SJSA1 (cell line): Measurements from ENCODE around the gene OPRL1. TPM values are rescaled to one million over a fixed set of nuclear protein-coding genes. Genes with fewer than 3 reads are reported as not detected.

Experiments used
- DNase-seq, 2 experiments: peaks; one replicate each; pipeline ENCODE4 v3.0.0-alpha.2; 2015 to 2020; ENCODE audit warnings: low spot score in 2 of 2, low read depth in 1 of 2
- H3K27ac ChIP-seq: fragments of 250-450 bp; sonication (Bioruptor Pico); 2 replicates; pipeline ENCODE4 v1.5.1; 2020; ENCODE audit warnings: mild to moderate bottlenecking, moderate library complexity
- H3K27me3 ChIP-seq: fragments of 250-450 bp; sonication (Bioruptor Pico); replicated peaks from 2 replicates; pipeline ENCODE4 v1.5.1; 2020; ENCODE audit warnings: mild to moderate bottlenecking, moderate library complexity
- H3K36me3 ChIP-seq: fragments of 250-450 bp; sonication (Bioruptor Pico); 2 replicates; pipeline ENCODE4 v1.5.1; 2020; ENCODE audit warnings: mild to moderate bottlenecking
- H3K4me1 ChIP-seq: fragments of 250-450 bp; sonication (Bioruptor Pico); replicated peaks from 2 replicates; pipeline ENCODE4 v1.6.1; 2021; ENCODE audit warnings: mild to moderate bottlenecking
- H3K4me3 ChIP-seq: fragments of 250-450 bp; sonication (Bioruptor Pico); 2 replicates; pipeline ENCODE4 v1.5.1; 2020; ENCODE audit warnings: mild to moderate bottlenecking
- H3K9me3 ChIP-seq: fragments of 250-450 bp; sonication (Bioruptor Pico); replicated peaks from 2 replicates; pipeline ENCODE4 v1.5.1; 2020; ENCODE audit warnings: mild to moderate bottlenecking
- total RNA-seq: library from RNA; depleted of rRNA; stranded (reverse); fragments of >200 nt; shearing (Covaris generic); gene quantifications from 2 replicates; pipeline ENCODE4 v1.2.3, GENCODE V29; 2014

OPRL1 gene
- total RNA-seq, 1 experiment from 2014 or later, result 0.16 TPM

DNA sequence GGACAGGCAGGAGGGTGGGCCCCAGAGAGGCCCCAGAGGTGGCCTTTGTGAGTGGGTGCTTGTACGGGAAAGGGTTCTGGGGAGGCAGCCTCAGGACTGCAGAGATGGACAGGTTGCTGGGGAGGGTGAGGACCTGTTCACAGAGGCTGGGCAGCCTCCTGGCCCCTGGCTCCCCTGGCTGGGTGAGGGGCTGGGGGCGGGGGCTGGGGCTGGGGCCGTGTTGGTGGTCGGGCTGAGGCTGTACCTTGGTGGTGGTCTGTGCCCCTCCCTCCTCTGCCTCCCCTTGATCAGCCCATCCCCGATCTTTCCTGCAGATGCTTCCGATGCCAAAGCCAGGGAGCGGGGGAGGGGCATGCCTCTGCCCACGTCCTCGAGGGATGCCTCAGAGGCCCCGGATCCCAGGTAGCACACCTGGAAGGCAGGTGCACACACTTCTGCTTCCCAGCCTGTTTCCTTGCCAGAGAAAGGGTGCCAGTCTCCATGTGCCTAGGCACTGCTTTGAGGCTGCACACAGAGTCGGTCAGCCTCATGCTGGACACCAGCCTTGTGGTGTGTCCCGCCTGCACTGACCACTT, 12.1 kb upstream of the OPRL1 start:
- Histone ChIP-seq H3K4me3 (no peak overlapping the region), H3K4me1 (peaks cover 77% of the 10 kb centered on the region), H3K27me3 (no peaks in the 10 kb centered on the region), H3K36me3 (peaks cover 74% of the 10 kb centered on the region), H3K27ac (no peak overlapping the region), H3K9me3 (no peaks in the 10 kb centered on the region)
- DNase-seq, result no peak

DNA sequence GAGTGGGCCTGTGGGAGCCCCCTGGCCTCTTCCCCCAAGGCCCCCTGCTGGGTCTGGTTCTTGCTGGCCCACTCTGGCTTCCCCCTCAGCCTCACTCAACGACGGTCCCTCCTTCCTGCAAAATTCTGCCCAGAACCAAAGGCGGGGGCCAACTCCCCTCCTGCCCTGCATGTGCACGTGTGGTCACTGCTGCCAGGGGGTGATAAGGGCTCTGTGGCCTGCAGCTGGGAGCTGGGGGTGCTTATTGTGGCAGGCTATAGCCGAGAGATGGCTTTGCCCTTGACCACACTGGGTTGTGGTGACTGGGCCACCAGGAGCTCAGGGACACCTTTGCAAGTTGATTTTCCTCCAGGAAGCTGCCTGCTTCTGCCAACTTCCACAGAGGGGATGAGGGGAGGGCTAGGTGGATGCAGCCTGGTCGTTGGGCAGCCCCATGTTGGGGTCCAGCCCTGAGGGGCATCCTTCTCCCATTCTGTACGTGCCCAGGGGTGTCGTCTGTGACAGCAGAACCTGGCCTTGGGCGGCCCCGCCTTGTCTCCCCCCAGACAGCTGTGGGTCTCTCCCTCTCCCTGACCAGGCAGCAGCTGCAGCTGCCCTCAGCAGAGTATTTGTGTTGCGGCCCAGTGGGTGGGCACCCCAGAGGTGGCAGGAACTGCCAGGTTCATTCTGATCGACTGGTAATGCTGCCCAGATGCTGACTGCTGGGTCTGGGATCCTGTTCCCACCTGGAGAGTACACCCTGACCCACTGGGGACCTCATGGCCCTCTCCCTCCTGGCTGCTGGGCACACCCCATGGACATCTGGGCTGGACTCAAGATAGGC, 11.3 kb upstream of the OPRL1 start:
- Histone ChIP-seq H3K27me3 (no peaks in the 10 kb centered on the region), H3K36me3 (peaks cover 74% of the 10 kb centered on the region), H3K9me3 (no peaks in the 10 kb centered on the region), H3K27ac (no peak overlapping the region), H3K4me1 (peaks cover 69% of the 10 kb centered on the region), H3K4me3 (no peak overlapping the region)
- DNase-seq, result no peak

DNA sequence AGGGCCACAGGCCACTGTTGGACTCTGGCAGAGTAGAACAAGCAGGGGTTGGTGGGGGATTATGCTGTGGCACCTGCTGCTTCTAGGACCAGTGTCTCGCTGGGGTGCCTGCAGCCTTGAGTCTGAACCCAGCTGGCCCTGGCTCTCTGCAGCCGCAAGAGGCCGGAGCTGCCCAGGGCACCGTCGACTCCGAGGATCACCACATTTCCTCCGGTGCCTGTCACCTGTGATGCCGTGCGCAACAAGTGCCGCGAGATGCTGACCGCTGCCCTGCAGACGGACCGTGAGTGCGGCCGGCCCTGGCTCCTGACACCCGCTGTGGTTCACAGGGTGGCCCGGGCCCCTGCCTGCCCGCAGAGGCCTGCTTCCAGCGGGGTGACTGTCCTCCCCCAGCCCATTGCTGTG, 10.7 kb upstream of the OPRL1 start:
- peaks cover 77% of the 10 kb centered on the region for H3K36me3 ChIP-seq
- no peak overlapping the region for H3K4me3 ChIP-seq
- no peaks in the 10 kb centered on the region for H3K9me3 ChIP-seq
- no peak overlapping the region for H3K27ac ChIP-seq
- no peak for DNase-seq
- H3K27me3 ChIP-seq, result no peaks in the 10 kb centered on the region
- peaks cover 65% of the 10 kb centered on the region for H3K4me1 ChIP-seq

DNA sequence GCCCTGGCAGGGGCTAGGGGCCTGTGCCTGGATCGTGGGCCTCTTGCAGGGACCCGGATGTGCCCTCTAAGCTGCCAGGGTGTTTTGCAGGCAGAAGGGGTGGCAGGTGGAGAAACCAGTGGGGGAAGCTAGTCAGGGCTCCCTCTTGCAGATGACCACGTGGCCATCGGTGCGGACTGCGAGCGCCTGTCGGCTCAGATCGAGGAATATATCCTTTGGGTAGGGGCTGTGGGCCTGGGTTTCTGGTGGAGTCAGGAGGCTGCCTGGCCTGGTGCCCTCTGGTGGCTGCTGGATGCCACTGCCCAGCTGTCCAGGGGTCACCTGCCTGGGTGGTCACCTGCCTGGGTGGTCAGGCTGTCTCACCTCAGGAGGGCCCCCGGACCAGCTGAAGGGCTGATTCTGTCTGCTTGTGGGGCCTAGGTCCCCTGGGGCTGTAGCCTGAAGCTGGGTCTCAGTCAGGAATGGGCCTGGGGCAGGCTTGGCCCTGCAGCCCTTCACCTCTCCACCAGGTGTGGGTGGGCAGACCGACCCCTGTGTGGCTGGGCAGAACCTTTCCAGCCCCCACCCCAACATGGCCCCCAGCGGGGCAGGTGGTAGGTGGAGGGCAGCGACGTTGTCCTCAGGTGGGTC, 10.2 kb upstream of the OPRL1 start:
- peak; percentile 79 to 88 for DNase-seq
- H3K27ac ChIP-seq, result peak overlapping the region; percentile 33; the same call in 1 of the 2 replicates
- H3K9me3 ChIP-seq, result no peaks in the 10 kb centered on the region
- no peaks in the 10 kb centered on the region for H3K27me3 ChIP-seq
- H3K4me3 ChIP-seq, result no peak overlapping the region
- H3K36me3 ChIP-seq, result peaks cover 79% of the 10 kb centered on the region
- H3K4me1 ChIP-seq, result peaks cover 65% of the 10 kb centered on the region

DNA sequence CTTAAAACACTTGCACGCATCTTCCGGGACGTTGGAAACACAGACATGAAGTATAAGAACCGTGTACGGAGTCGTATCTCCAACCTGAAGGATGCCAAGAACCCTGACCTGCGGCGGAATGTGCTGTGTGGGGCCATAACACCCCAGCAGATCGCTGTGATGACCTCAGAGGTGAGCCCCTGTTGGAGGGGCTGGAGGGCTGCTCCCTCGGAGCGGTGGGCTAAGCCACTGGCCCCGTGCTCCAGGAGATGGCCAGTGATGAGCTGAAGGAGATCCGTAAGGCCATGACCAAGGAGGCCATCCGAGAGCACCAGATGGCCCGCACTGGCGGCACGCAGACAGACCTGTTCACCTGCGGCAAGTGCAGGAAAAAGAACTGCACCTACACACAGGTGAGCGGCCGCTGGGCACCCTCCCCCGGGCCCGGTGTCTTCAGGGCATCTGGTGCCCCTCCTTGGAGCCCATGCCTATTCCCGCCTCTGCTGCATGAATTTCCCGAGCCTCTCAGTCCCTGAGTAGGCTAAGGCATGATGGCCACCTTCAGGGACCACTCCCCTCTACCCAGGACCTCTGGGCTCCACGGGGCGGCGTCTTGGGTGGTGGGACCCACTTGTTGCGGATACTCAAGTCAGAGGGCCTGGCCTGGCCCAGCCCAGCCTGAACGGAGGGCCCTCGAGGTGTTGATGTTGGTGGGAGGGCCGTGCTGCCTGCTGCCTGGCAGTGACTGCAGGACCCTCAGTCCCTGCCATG, 9.5 kb upstream of the OPRL1 start:
- Histone ChIP-seq H3K36me3 (peaks cover 79% of the 10 kb centered on the region), H3K27me3 (no peaks in the 10 kb centered on the region), H3K4me3 (no peak overlapping the region), H3K4me1 (peaks cover 63% of the 10 kb centered on the region), H3K9me3 (no peaks in the 10 kb centered on the region), H3K27ac (peak overlapping the region; percentile 33; the same call in 1 of the 2 replicates)
- no peak for DNase-seq

DNA sequence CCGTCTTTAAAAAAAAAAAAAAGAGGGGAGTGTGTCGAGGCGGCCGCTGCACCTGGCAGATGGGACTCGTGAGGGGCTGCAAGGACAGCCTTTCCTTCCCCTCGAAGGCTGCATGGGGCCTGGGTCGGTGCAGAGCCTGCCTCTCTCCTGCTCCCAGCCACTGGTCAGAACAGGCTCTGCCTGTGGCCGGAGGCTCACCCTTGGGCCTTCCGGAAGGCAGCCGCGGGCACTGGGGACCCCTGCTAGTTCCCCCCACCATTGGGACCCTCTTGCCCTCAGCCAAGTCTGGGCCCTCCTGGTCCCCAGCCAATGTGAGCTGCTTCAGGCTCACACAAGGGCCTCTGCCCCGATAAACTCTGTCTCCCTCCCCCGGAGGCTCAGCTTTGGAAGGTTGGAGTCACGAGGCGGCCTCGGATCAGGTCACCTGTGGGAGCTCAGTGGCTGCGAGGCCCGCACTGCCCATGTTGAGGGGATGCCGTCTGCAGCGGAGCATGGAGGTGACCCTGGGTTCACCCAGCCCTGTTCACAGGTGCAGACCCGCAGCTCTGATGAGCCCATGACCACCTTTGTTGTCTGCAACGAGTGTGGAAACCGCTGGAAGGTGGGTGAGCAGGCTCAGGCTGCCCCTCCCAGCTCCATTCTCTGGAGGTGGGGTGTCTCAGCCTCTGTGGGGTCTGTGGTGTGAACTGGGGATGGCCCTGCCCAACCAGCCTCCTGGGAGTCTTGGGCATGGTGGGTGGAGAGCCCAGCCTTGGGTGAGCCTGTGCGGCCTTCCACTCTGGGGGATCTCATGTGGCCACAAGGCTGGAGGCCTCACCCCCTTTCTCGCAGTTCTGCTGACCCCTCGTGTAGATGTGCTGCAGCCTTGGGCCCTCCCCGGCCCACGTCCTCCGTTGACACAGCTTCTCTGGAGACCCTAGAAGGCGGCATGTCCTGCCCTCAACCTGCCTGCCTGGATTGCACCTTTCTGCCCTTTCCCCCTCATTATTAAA, 8.2 kb upstream of the OPRL1 start:
- Histone ChIP-seq H3K4me1 (peaks cover 51% of the 10 kb centered on the region), H3K4me3 (no peak overlapping the region), H3K36me3 (peaks cover 78% of the 10 kb centered on the region), H3K9me3 (no peaks in the 10 kb centered on the region), H3K27ac (no peak overlapping the region), H3K27me3 (no peaks in the 10 kb centered on the region)
- DNase-seq, result no peak

DNA sequence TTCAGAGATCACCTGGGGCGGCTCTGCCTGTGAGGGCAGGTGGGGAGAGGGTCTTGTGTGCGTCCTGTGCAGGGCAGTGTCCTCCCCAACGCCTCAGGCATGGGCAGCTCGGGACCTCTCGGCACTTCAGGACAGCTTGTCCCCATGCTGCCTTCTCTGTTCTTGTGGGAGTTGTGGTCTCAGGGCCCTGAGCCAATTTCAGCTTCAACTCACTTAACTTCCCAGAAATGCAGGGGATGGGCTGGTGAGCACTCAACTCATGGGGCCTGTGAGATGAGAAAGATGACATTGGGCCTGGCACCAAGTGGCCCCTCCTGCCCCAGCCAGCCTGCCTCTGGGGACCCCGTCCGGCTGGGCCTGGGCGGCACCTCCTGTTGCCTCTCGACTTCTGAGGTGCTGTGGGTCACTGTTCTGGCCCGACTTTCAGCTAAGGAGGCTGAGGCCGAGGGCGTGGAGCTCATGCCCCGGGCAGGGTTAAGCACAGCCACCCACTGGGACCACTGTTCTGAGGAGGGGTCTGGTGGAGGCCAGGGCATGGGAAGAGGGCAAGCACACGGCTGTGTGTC, 7.3 kb upstream of the OPRL1 start:
- Histone ChIP-seq H3K27me3 (no peaks in the 10 kb centered on the region), H3K36me3 (peaks cover 73% of the 10 kb centered on the region), H3K27ac (no peak overlapping the region), H3K9me3 (no peaks in the 10 kb centered on the region), H3K4me1 (peaks cover 41% of the 10 kb centered on the region), H3K4me3 (no peak overlapping the region)
- DNase-seq, result no peak

DNA sequence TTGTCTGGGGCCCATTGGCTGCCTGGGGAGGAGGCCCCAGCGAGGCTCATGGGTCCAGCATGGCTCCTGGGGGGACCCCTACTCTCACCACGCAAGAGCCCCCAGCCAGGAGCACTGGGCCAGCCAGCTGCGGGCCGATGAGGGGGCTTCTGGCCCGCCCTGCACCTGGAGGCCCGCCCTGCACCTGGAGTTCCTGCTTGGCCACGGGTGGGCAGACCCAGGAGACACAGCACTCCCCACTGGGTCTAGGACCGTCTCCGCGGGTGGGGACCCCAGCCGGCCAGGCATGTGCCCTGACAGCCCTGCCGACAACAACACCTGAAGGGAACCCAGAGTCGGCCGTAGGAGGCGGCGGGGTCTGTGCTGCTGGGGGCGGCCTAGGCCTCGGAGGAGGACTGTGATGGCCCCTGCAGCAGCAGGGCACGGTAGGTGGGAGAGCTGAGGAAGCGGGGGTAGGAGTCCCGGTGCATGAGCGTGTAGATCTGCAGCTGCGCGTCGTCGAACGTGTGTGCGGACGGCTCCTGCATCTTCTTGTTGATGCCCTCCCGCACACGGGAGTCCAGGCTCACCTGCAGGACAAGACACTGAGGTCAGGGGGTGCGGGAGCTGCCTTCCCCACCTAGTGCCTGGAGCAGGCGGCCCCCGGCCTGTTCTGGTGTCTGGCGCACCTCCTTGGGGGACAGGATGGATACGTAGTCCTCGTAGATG, 6.3 kb upstream of the OPRL1 start:
- no peaks in the 10 kb centered on the region for H3K9me3 ChIP-seq
- peaks cover 65% of the 10 kb centered on the region for H3K36me3 ChIP-seq
- H3K4me1 ChIP-seq, result peaks cover 43% of the 10 kb centered on the region
- no peaks in the 10 kb centered on the region for H3K27me3 ChIP-seq
- no peak for DNase-seq
- H3K4me3 ChIP-seq, result no peak overlapping the region
- H3K27ac ChIP-seq, result no peak overlapping the region

DNA sequence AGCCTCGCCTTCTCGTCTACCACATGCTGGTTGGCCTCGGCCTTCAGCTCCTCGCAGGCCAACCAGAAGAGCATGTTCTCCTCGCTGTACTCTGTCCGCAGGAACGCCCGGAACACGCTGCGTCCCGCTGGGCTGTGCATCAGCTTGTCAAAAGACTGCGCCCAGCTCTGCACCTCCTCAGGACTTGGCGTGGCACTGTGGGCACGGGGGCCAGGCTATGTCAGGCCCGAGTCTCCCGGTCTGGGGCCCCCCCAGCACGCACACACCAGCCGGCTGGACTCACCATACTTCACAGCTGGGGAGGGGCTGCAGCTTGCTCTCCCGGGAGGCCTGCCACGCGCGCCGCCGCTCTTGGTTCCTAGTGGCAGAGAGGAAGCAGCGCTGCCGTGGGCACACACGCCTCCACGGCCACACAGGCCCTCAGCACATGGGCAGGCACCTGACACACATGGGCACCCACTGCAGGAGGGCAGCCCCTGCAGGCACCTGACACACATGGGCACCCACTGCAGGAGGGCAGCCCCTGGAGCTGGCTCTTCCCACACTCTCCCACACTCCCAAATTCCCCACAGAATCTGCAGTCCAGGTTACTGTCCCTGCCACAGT, 5.6 kb upstream of the OPRL1 start:
- H3K36me3 ChIP-seq, result peaks cover 59% of the 10 kb centered on the region
- no peak overlapping the region for H3K4me3 ChIP-seq
- H3K27ac ChIP-seq, result 0 out of 2 replicates have a peak overlapping the region, but pooled peaks have one; percentile 2
- H3K27me3 ChIP-seq, result no peaks in the 10 kb centered on the region
- no peaks in the 10 kb centered on the region for H3K9me3 ChIP-seq
- peaks cover 43% of the 10 kb centered on the region for H3K4me1 ChIP-seq
- DNase-seq, result no peak

DNA sequence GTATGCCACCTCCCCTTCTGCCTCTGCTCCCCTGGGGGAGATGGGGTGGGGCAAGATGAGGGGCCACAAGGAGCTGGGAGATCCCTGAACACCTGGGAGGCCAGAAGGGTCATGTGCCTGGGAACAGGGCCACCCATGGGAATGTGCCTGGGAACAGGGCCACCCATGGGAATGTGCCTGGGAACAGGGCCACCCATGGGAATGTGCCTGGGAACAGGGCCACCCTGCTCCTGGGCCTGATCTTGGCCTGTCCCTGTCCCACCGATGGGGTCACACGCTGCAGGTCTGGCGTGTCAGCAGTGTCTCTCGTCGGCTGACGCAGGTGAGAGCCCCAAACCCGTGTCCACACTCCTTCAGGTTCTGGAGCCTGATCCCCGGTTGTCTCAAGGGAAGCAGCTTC, 4.9 kb upstream of the OPRL1 start:
- Histone ChIP-seq H3K36me3 (peaks cover 53% of the 10 kb centered on the region), H3K9me3 (no peaks in the 10 kb centered on the region), H3K4me1 (peaks cover 41% of the 10 kb centered on the region), H3K4me3 (no peak overlapping the region), H3K27ac (no peak overlapping the region), H3K27me3 (no peaks in the 10 kb centered on the region)
- DNase-seq, result no peak

DNA sequence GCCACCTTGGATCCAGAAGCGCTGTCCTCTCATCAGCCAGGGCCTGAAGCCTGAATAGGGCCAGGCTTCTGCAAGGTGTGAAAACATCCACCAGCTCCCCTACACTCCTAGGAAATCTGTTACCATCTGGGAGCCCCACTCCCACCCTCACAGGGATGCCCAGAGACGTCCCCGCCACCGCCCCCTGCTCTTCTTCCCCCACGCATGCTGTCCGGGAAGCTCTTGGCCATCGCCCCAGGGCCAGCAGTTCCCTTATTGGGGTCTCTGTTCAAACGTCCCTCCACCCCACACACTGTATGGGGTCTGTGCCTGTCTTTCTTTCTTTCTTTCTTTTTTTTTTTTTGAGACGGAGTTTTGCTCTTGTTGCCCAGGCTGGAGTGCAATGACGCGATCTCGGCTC, 4.3 kb upstream of the OPRL1 start:
- Histone ChIP-seq H3K27ac (no peak overlapping the region), H3K36me3 (peaks cover 47% of the 10 kb centered on the region), H3K4me1 (peaks cover 39% of the 10 kb centered on the region), H3K4me3 (no peak overlapping the region), H3K27me3 (no peaks in the 10 kb centered on the region), H3K9me3 (no peaks in the 10 kb centered on the region)
- DNase-seq, result no peak
